IPS-15b (cell line): ENCODE results near the gene RAB4A.

Experiments
- H3K27me3 ChIP-seq: one replicate; pipeline ENCODE4 v1.6.1; 2013; ENCODE audit warnings: low read length; ENCODE audit not compliant: control insufficient read depth, insufficient read depth
- H3K36me3 ChIP-seq: one replicate; pipeline ENCODE4 v1.6.1; 2013; ENCODE audit warnings: low read length; ENCODE audit not compliant: control insufficient read depth, insufficient read depth
- H3K4me1 ChIP-seq: one replicate; pipeline ENCODE4 v1.6.1; 2013; ENCODE audit warnings: mild to moderate bottlenecking, low read length; ENCODE audit not compliant: control insufficient read depth, insufficient read depth
- H3K4me3 ChIP-seq: one replicate; pipeline ENCODE4 v1.5.1; 2013; ENCODE audit warnings: low read depth, low read length
- H3K9ac ChIP-seq: one replicate; pipeline ENCODE4 v1.6.1; 2013; ENCODE audit warnings: low read depth, mild to moderate bottlenecking, low read length
- H3K9me3 ChIP-seq: one replicate; pipeline ENCODE4 v1.6.1; 2013; ENCODE audit warnings: mild to moderate bottlenecking, low read length; ENCODE audit not compliant: control insufficient read depth, insufficient read depth

The RAB4A gene

DNA sequence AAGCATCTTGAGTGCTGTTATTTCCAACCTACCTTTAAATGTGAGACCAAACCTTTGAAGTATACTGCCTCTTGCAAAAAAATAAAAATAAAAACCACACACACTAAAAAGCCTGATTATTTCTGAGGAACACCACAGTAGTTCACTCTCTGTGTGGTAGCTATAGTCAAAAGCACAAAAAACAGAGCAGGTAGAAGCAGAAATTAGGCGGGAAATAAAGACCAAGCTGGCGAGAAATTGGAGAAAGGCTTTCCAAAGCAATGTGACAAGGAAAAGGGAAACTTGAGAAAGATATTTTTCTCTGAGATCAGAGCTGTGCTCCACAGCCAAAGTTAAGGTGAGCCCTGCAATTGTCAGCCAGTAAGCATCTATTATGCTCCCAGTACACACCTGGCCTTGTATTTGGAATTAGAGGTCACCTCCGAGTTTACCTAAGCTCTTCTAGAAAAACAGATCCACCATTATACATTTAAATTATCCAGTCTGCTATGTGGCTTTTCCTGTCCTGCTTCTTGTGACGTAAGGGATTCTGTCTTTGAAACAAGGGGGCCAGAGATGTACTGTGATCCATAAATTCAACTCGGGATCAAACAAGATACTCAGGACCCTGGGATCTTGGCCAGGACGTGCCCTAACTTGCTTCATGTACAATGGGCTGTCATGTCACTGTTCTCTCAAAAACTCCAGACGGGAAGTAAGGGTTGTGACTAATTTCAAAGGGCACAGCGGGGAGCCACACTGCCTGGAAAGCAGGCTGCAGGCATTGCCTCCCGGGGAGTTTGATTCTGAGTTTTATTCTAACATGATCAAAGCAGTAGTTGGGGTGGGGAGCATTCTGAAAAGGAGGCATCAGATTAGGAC, 39.8 kb upstream of the RAB4A start:
- no peak overlapping the region for H3K4me3 ChIP-seq
- H3K36me3 ChIP-seq, result no peaks in the 10 kb centered on the region
- H3K4me1 ChIP-seq, result peaks cover 31% of the 10 kb centered on the region
- no peaks in the 10 kb centered on the region for H3K9me3 ChIP-seq
- no peak overlapping the region for H3K9ac ChIP-seq
- no peaks in the 10 kb centered on the region for H3K27me3 ChIP-seq

DNA sequence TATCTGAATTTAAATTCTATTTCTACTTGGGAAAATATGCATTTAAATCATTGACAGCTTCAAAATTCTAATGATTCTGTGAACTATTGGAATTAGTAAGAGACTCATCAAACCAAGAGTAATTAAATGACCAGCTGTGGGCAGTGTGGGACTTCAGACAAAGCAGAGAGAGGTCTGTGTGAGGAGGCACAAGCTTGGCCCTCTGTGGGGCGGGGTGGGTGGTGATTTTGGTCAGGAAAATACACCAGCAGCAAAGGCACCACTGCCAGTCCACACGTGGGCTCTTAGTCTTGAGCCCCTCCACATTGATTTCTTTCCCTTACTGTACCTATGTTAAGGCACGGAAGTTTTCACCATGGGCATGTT, 39.2 kb upstream of the RAB4A start:
- Histone ChIP-seq H3K27me3 (no peaks in the 10 kb centered on the region), H3K9me3 (no peaks in the 10 kb centered on the region), H3K4me1 (peaks cover 31% of the 10 kb centered on the region), H3K4me3 (no peak overlapping the region), H3K36me3 (no peaks in the 10 kb centered on the region), H3K9ac (no peak overlapping the region)

DNA sequence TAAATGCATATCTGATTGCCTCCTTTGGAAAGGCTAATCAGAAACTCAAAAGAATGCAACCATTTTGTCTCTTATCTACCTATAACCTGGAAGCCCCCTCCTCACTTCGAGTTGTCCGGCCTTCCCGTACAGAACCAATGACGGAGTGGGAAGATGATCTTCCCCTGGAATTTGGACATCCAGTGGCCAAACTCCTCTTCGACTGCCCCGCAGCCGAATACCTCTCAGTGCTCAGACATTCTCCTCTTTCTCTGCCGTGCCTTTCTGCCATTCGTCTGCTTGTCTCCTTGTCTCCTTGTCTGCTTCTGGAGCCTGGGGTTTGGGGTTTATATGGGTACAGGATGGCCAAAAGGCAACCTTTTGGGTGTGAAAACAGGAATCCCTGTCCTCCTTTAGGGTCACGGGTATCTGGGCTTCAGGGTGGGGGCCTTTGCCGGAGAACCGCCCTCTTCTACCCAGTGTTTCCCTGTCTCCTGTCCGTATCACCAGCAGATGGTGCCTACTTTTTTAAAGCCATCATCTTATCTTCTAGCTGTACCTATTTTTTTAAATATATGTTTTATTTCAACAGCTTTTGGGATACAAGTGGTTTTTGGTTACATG, 35.9 kb upstream of the RAB4A start:
- H3K9ac ChIP-seq, result no peak overlapping the region
- H3K9me3 ChIP-seq, result no peaks in the 10 kb centered on the region
- no peaks in the 10 kb centered on the region for H3K36me3 ChIP-seq
- no peak overlapping the region for H3K4me3 ChIP-seq
- peaks cover 20% of the 10 kb centered on the region for H3K4me1 ChIP-seq
- H3K27me3 ChIP-seq, result no peaks in the 10 kb centered on the region

DNA sequence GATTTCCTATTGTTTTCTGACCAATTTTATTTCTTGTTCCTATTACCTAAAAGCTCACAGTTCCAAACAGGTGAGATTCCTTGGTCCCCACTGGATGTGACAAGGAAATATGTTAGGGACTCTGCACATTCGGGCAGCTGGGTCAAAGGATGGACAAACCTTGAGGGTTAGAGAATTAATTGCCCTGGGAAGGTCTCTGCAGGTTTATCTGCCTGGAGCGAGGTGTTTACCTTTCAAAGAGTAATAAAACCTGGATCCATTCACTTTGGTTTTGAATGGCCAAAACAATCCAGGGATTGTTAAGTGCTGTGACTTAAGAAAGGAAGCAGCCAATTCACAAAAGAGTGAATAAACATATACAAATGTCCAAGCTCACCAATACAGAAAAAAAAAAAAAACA, 33.6 kb upstream of the RAB4A start:
- H3K36me3 ChIP-seq, result no peaks in the 10 kb centered on the region
- H3K9me3 ChIP-seq, result no peaks in the 10 kb centered on the region
- peaks cover 5% of the 10 kb centered on the region for H3K4me1 ChIP-seq
- H3K9ac ChIP-seq, result no peak overlapping the region
- H3K4me3 ChIP-seq, result no peak overlapping the region
- no peaks in the 10 kb centered on the region for H3K27me3 ChIP-seq

DNA sequence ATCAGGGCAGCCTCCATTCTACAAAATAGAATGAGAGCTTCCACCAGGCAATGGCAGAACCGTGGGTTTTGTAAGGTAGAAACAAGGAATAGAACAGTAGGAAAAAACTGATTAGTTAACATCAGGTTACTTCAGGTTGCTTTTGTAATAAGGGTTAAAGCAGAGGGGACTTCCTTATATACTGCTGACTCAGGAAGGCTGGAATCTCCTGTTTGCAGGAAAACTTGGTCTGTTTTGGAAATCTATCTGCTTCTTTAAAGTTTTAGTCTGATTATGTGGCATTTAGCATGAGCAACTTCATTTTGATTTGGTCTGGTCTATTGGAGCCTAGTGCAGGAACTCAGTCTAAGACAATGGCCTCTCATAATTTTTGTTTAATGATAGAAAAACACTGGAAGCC, 32.7 kb upstream of the RAB4A start:
- no peaks in the 10 kb centered on the region for H3K36me3 ChIP-seq
- H3K27me3 ChIP-seq, result no peaks in the 10 kb centered on the region
- no peaks in the 10 kb centered on the region for H3K9me3 ChIP-seq
- peaks cover 4% of the 10 kb centered on the region for H3K4me1 ChIP-seq
- no peak overlapping the region for H3K9ac ChIP-seq
- H3K4me3 ChIP-seq, result no peak overlapping the region

DNA sequence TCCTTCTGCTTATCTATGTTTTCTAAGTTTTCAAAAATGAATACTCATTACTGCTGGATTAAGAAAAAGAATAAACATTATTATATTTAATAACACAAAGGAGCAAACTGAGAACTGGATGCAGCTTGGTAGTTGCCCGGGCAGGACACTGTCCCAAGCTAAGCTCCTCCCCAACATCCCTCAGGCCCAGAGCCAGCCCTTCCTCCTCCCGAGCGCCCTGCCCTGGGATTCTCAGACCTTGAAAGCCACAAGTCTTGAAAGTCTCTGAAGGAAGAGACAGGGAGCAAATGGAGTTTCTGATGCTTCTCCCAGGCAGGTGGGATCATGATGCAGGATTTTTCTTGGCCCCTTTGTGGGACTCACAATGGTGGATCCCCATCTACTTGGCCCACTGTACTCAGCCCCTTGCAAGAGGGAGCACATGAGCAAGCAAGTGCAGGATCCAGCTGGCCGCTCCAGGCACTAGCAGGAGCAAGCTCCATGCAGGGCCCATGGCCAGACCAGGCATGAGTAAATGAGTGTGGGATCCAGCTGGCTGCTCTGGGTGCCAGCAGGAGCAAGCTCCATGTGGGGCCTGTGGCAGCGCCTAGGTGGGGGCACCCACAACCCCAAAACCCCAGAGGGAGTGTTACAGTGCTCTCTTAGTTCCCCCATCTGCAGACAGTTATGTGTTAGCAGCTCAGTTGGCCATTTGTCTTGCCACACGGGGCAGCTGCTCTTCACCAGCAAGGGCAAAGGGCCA, 32.1 kb upstream of the RAB4A start:
- H3K4me1 ChIP-seq, result peaks cover 4% of the 10 kb centered on the region
- no peak overlapping the region for H3K4me3 ChIP-seq
- no peaks in the 10 kb centered on the region for H3K9me3 ChIP-seq
- H3K36me3 ChIP-seq, result no peaks in the 10 kb centered on the region
- no peaks in the 10 kb centered on the region for H3K27me3 ChIP-seq
- H3K9ac ChIP-seq, result no peak overlapping the region

DNA sequence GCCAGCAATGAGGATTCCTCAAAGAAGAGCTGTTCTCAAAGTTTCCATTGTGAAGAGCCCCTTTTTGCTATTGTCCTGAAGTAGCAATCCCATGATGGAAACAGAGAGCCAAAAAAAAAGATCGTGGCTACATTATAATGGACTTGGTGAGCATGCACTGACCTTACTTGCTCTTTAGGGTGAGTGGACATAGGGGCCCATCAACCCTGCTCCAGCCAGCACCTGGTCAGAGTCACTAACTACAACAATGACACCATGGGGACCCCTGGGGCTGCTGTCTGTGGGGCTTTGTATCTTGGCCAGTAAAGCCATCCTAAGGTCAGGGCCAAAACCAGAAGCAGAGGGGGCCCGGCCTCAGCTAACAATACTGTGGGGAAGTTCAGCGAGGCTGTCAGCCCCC, 30.4 kb upstream of the RAB4A start:
- no peaks in the 10 kb centered on the region for H3K9me3 ChIP-seq
- no peaks in the 10 kb centered on the region for H3K27me3 ChIP-seq
- no peak overlapping the region for H3K4me3 ChIP-seq
- no peak overlapping the region for H3K9ac ChIP-seq
- H3K4me1 ChIP-seq, result no peaks in the 10 kb centered on the region
- H3K36me3 ChIP-seq, result no peaks in the 10 kb centered on the region

DNA sequence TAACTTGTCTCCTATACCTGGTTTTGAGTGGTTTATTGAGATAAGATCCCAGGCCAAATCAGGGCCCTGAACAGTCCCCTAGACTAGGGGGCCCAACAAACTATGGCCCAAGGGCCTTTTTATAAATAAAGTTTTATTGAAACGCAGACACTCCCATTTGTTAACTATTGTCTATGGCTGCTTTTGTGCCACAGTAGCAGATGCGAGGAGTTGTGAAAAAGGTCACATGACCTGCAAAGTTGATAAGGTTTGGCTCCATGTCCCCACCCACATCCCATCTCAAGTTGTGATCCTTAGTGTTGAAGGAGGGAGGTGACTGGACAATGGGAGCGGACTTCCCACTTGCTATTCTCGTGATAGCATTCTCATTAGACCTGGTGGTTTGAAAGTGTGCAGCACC, 29.5 kb upstream of the RAB4A start:
- H3K4me3 ChIP-seq, result no peak overlapping the region

DNA sequence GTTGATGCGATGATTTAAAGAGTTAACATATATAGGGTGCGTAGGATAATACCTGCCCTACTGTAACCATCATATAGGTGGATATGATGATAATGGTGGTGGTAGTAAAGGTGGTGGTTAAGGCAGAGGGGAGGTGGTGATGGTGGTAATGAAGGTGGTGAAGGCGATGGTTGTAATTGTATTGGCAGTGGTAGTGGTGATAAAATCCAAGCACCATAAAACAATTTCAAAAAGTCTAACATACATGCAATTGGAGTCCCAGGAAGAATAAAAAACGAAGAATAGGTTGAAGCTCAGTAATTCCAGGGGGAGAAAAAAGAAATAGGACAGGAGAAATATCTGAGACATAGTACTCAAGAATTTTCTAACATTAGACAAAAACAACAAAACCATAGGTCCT, 27.3 kb upstream of the RAB4A start:
- Histone ChIP-seq H3K9ac (no peak overlapping the region), H3K36me3 (no peaks in the 10 kb centered on the region), H3K4me1 (no peaks in the 10 kb centered on the region), H3K4me3 (no peak overlapping the region), H3K27me3 (no peaks in the 10 kb centered on the region), H3K9me3 (no peaks in the 10 kb centered on the region)

More for the DNA sequence above, 29.5 kb upstream of the RAB4A start:
- no peaks in the 10 kb centered on the region for H3K4me1 ChIP-seq
- H3K27me3 ChIP-seq, result no peaks in the 10 kb centered on the region
- H3K36me3 ChIP-seq, result no peaks in the 10 kb centered on the region
- no peak overlapping the region for H3K9ac ChIP-seq
- no peaks in the 10 kb centered on the region for H3K9me3 ChIP-seq

DNA sequence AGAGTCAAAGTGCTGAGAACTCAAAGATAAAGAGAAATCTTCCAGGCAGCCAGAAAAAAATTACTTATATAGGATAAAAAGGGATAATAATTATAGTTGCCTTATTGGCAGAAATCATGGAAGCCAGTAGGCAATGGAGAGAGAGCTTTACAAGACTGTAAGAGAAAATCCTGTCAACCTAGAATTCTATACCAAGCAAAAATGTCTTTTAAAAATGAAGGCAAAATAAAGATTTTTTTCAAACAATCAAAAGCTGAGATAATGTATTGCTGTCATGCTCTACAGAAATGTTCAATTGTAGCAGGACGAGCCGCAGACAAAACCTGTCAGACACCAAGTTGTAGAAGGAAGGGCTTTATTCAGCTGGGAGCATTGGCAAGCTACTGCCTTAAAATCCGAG, 26.8 kb upstream of the RAB4A start:
- H3K4me1 ChIP-seq, result peaks cover 3% of the 10 kb centered on the region
- H3K4me3 ChIP-seq, result no peak overlapping the region
- H3K9me3 ChIP-seq, result no peaks in the 10 kb centered on the region
- no peaks in the 10 kb centered on the region for H3K36me3 ChIP-seq
- H3K9ac ChIP-seq, result no peak overlapping the region
- H3K27me3 ChIP-seq, result no peaks in the 10 kb centered on the region

DNA sequence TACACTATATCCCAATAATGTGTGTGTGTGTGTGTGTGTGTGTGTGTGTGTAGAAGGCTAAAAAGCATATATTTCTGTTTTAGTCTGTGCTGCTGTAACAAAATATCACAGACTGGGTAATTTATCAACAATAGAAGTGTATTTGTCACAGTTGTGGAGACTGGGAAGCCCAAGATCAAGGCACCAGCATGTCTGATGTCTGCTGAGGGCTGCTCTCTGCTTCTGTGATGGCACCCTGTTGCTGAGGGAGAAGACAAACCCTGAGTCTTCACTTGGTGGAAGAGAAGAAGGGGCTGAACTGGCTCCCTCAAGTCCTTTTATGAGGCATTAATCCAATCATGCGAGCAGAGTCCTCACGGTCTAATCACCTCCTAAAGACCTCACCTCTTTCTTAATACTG, 23.0 kb upstream of the RAB4A start:
- Histone ChIP-seq H3K4me3 (no peak overlapping the region), H3K9me3 (no peaks in the 10 kb centered on the region), H3K27me3 (no peaks in the 10 kb centered on the region), H3K9ac (no peak overlapping the region), H3K4me1 (peaks cover 6% of the 10 kb centered on the region), H3K36me3 (no peaks in the 10 kb centered on the region)
